Activated CD4-positive, alpha-beta T cell treated with anti-CD3 and anti-CD28 coated beads, Interleukin-2, amount 10 ng/mL, durations not matched to agents 7 days and 5 days (primary cell): ENCODE data around the gene SH3BP4. TPM values are rescaled to one million over a fixed set of nuclear protein-coding genes. Genes with fewer than 3 reads are reported as not detected.

Experiments
- CTCF ChIA-PET: fragments of 350-600 bp; sonication (Branson Sonifier 250); formaldehyde crosslinking; loops from one replicate; lab custom pipeline; 2021; ENCODE audit warnings: antibody characterized with exemption; lab: Charles Lee
- POLR2A ChIA-PET: fragments of 350-600 bp; sonication (Branson Sonifier 250); formaldehyde crosslinking; loops from one replicate; lab custom pipeline; 2021; ENCODE audit warnings: antibody characterized with exemption; lab: Charles Lee
- DNase-seq: peaks from one replicate; pipeline ENCODE4 v3.0.0-alpha.2; 2020
- H3K27ac Mint-ChIP-seq: one replicate; pipeline ENCODE4 v1.8.0; 2021; ENCODE audit warnings: mild to moderate bottlenecking, moderate library complexity, mixed read lengths
- H3K27me3 Mint-ChIP-seq: one replicate; pipeline ENCODE4 v1.8.0; 2021; ENCODE audit warnings: mixed read lengths
- H3K36me3 Mint-ChIP-seq: one replicate; pipeline ENCODE4 v1.8.0; 2021; ENCODE audit warnings: low read depth, mixed read lengths
- H3K4me1 Mint-ChIP-seq: one replicate; pipeline ENCODE4 v1.8.0; 2021; ENCODE audit warnings: mixed read lengths
- H3K4me3 Mint-ChIP-seq: one replicate; pipeline ENCODE4 v1.8.0; 2021; ENCODE audit warnings: mild to moderate bottlenecking, moderate library complexity, mixed read lengths
- H3K9me3 Mint-ChIP-seq: one replicate; pipeline ENCODE4 v1.8.0; 2021; ENCODE audit warnings: mixed read lengths
- total RNA-seq, 2 experiments: library from RNA; stranded (reverse); gene quantifications; one replicate each; pipeline ENCODE4 v1.2.3, GENCODE V29; 2021

SH3BP4 gene
- total RNA-seq, 2 experiments from 2014 or later, result not detected

GRCh38 chr2:234974501-234975385 is 22.9 kb downstream of the SH3BP4 start:
- H3K9me3 Mint-ChIP-seq, result peaks cover under 1% of the 10 kb centered on the region
- no peaks in the 10 kb centered on the region for H3K36me3 Mint-ChIP-seq
- H3K4me1 Mint-ChIP-seq, result no peaks in the 10 kb centered on the region
- no peak overlapping the region for H3K27ac Mint-ChIP-seq
- POLR2A ChIA-PET, result no interaction called here
- no peak for DNase-seq
- CTCF ChIA-PET, result no interaction called here
- no peak overlapping the region for H3K4me3 Mint-ChIP-seq
- peaks cover 3% of the 10 kb centered on the region for H3K27me3 Mint-ChIP-seq

GRCh38 chr2:234975611-234976010 is 23.8 kb downstream of the SH3BP4 start:
- CTCF ChIA-PET, result no interaction called here
- DNase-seq, result no peak
- Mint-ChIP-seq H3K27ac (no peak overlapping the region), H3K36me3 (no peaks in the 10 kb centered on the region), H3K4me3 (no peak overlapping the region), H3K9me3 (peaks cover 3% of the 10 kb centered on the region), H3K27me3 (no peaks in the 10 kb centered on the region), H3K4me1 (no peaks in the 10 kb centered on the region)
- POLR2A ChIA-PET, result no interaction called here

GRCh38 chr2:234976479-234977227 is 24.8 kb downstream of the SH3BP4 start:
- DNase-seq, result no peak
- Mint-ChIP-seq H3K27me3 (no peaks in the 10 kb centered on the region), H3K9me3 (peaks cover 3% of the 10 kb centered on the region), H3K36me3 (no peaks in the 10 kb centered on the region), H3K27ac (no peak overlapping the region), H3K4me1 (no peaks in the 10 kb centered on the region), H3K4me3 (no peak overlapping the region)
- POLR2A ChIA-PET, result no interaction called here
- CTCF ChIA-PET, result interaction anchor here (0.6 kb wide), 1 partner anchor 58 kb away, joined by 3 read pairs; no protein-coding TSS in a partner anchor

- Mint-ChIP-seq H3K27me3 (no peaks in the 10 kb centered on the region), H3K4me1 (no peaks in the 10 kb centered on the region), H3K4me3 (no peak overlapping the region), H3K36me3 (no peaks in the 10 kb centered on the region), H3K9me3 (peaks cover 3% of the 10 kb centered on the region), H3K27ac (no peak overlapping the region)
- POLR2A ChIA-PET, result no interaction called here
- no peak for DNase-seq
- CTCF ChIA-PET, result no interaction called here
Observed at GRCh38 chr2:234977228-234977679, 25.4 kb downstream of the SH3BP4 start.

- POLR2A ChIA-PET, result no interaction called here
- DNase-seq, result no peak
- no peaks in the 10 kb centered on the region for H3K27me3 Mint-ChIP-seq
- peak overlapping the region; percentile 1 for H3K27ac Mint-ChIP-seq
- H3K9me3 Mint-ChIP-seq, result peaks cover 3% of the 10 kb centered on the region
- H3K36me3 Mint-ChIP-seq, result no peaks in the 10 kb centered on the region
- H3K4me3 Mint-ChIP-seq, result no peak overlapping the region
- no peaks in the 10 kb centered on the region for H3K4me1 Mint-ChIP-seq
- CTCF ChIA-PET, result no interaction called here
Observed at GRCh38 chr2:234978466-234979203, 26.8 kb downstream of the SH3BP4 start.

- no peaks in the 10 kb centered on the region for H3K36me3 Mint-ChIP-seq
- ChIA-PET CTCF (no interaction called here), POLR2A (no interaction called here)
- H3K4me3 Mint-ChIP-seq, result no peak overlapping the region
- H3K9me3 Mint-ChIP-seq, result peaks cover 3% of the 10 kb centered on the region
- DNase-seq, result no peak
- no peaks in the 10 kb centered on the region for H3K4me1 Mint-ChIP-seq
- H3K27ac Mint-ChIP-seq, result no peak overlapping the region
- H3K27me3 Mint-ChIP-seq, result no peaks in the 10 kb centered on the region
Observed at GRCh38 chr2:234979204-234980167, 27.7 kb downstream of the SH3BP4 start.

- no peaks in the 10 kb centered on the region for H3K27me3 Mint-ChIP-seq
- POLR2A ChIA-PET, result no interaction called here
- no peak overlapping the region for H3K27ac Mint-ChIP-seq
- no peak for DNase-seq
- H3K9me3 Mint-ChIP-seq, result peaks cover 3% of the 10 kb centered on the region
- no peaks in the 10 kb centered on the region for H3K4me1 Mint-ChIP-seq
- CTCF ChIA-PET, result no interaction called here
- no peak overlapping the region for H3K4me3 Mint-ChIP-seq
- H3K36me3 Mint-ChIP-seq, result no peaks in the 10 kb centered on the region
Observed at GRCh38 chr2:234980451-234981187, 28.8 kb downstream of the SH3BP4 start.

GRCh38 chr2:234981197-234982095 is 29.6 kb downstream of the SH3BP4 start:
- no peak overlapping the region for H3K4me3 Mint-ChIP-seq
- no peaks in the 10 kb centered on the region for H3K36me3 Mint-ChIP-seq
- no peak overlapping the region for H3K27ac Mint-ChIP-seq
- H3K9me3 Mint-ChIP-seq, result peaks cover 3% of the 10 kb centered on the region
- POLR2A ChIA-PET, result no interaction called here
- H3K27me3 Mint-ChIP-seq, result no peaks in the 10 kb centered on the region
- no peaks in the 10 kb centered on the region for H3K4me1 Mint-ChIP-seq
- DNase-seq, result no peak
- CTCF ChIA-PET, result no interaction called here

- CTCF ChIA-PET, result no interaction called here
- POLR2A ChIA-PET, result no interaction called here
- no peak overlapping the region for H3K4me3 Mint-ChIP-seq
Observed at GRCh38 chr2:234982096-234982834, 30.4 kb downstream of the SH3BP4 start.

GRCh38 chr2:234983011-234983726 is 31.4 kb downstream of the SH3BP4 start:
- Mint-ChIP-seq H3K27ac (peak overlapping the region; percentile 27), H3K9me3 (peaks cover 6% of the 10 kb centered on the region), H3K36me3 (no peaks in the 10 kb centered on the region), H3K4me3 (no peak overlapping the region), H3K27me3 (no peaks in the 10 kb centered on the region), H3K4me1 (no peaks in the 10 kb centered on the region)
- DNase-seq, result no peak
- CTCF ChIA-PET, result interaction anchor here (0.7 kb wide), 1 partner anchor 269 kb away, joined by 3 read pairs; no protein-coding TSS in a partner anchor
- POLR2A ChIA-PET, result no interaction called here

More at GRCh38 chr2:234982096-234982834, 30.4 kb downstream of the SH3BP4 start:
- H3K36me3 Mint-ChIP-seq, result no peaks in the 10 kb centered on the region
- H3K27ac Mint-ChIP-seq, result no peak overlapping the region
- H3K4me1 Mint-ChIP-seq, result no peaks in the 10 kb centered on the region
- DNase-seq, result no peak
- H3K27me3 Mint-ChIP-seq, result no peaks in the 10 kb centered on the region
- peaks cover 4% of the 10 kb centered on the region for H3K9me3 Mint-ChIP-seq
